Vagina (tissue), 2 donors: ENCODE measurements around the gene NTM. TPM values are rescaled to one million over a fixed set of nuclear protein-coding genes. Genes with fewer than 3 reads are reported as not detected.

ENCODE experiments used
- DNase-seq, 2 donors: peaks; one replicate each; pipeline ENCODE4 v3.0.0-alpha.2; 2017; ENCODE audit errors: extremely low spot score in 2 of 2
- H3K27ac ChIP-seq: fragments of 200-600 bp; sonication (generic); one replicate; pipeline ENCODE4 v1.5.1; 2019
- H3K27me3 ChIP-seq: fragments of 200-600 bp; sonication (generic); one replicate; pipeline ENCODE4 v1.5.1; 2019
- H3K36me3 ChIP-seq, 2 donors: fragments of 200-600 bp; sonication (generic); one replicate each; pipeline ENCODE4 v1.5.1; 2017 to 2019
- H3K4me1 ChIP-seq: fragments of 200-600 bp; sonication (generic); one replicate; pipeline ENCODE4 v1.5.1; 2019
- H3K4me3 ChIP-seq, 2 donors: fragments of 200-600 bp; sonication (generic); 1 replicate in 1 of 2; 2 replicates in 1 of 2; pipeline ENCODE4 v1.5.1; 2016 to 2019
- H3K9me3 ChIP-seq: fragments of 200-600 bp; sonication (generic); one replicate; pipeline ENCODE4 v1.5.1; 2019
- POLR2A ChIP-seq, 2 donors: fragments of 450-650 bp; IDR thresholded peaks; one replicate each; pipeline ENCODE4 v1.6.1; 2017; ENCODE audit warnings: antibody characterized with exemption in 2 of 2, mild to moderate bottlenecking in 2 of 2, moderate library complexity in 2 of 2
- POLR2AphosphoS5 ChIP-seq, 2 donors: sonication (generic); formaldehyde crosslinking; IDR thresholded peaks; one replicate each; pipeline ENCODE4 v1.9.0; 2017; ENCODE audit warnings: antibody characterized with exemption in 2 of 2, mild to moderate bottlenecking in 2 of 2, low read depth in 1 of 2; ENCODE audit not compliant: insufficient read depth in 1 of 2
- intact Hi-C: fragments of 100-400 bp; cut with DNase I; formaldehyde crosslinking; loops from one replicate; pipeline ENCODE4 v1.15.1; 2023
- total RNA-seq: library from RNA; depleted of rRNA; stranded (reverse); fragments of >200 nt; gene quantifications from one replicate; pipeline ENCODE4 v1.2.3, GENCODE V29; 2016
- TF ChIP-seq, protein P1 (sequence below), 3 experiments: fragments of 450-650 bp in 2 of 3; fragments of 200-600 bp in 1 of 3; sonication (generic) in 1 of 3; IDR thresholded peaks; one replicate each; pipeline ENCODE4 v1.5.1; 2017 to 2019; ENCODE audit warnings: antibody characterized with exemption in 3 of 3, mild to moderate bottlenecking in 2 of 3, moderate library complexity in 2 of 3

Gene NTM
- total RNA-seq, 1 donor from 2014 or later: 4.2 TPM

DNA sequence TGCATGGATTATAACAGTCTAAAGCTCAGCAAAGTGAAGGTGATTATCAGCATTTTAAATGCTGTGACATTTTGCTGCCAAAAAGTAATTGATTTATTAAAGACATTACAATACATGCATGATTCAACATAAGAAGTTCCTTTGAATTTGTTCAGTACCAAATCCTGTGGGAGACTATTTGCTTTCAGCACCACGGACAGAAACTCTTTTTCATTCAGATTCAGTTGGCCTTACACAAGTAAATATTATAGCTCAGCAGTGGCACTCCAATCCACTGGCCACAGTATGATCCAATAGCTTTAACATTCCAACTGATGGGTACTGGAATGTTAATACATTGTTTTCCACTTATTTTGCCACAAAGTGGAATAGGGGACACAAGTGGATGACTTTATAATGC is 806.7 kb downstream of the NTM start:
- Histone ChIP-seq H3K4me3 (no peak overlapping the region), H3K9me3 (no peaks in the 10 kb centered on the region), H3K36me3 (no peaks in the 10 kb centered on the region), H3K27ac (no peak overlapping the region), H3K27me3 (no peaks in the 10 kb centered on the region), H3K4me1 (no peaks in the 10 kb centered on the region)
- DNase-seq: no peak
- intact Hi-C loops: no loop called here
- TF ChIP-seq POLR2A (IDR thresholded peaks at IDR 0.05): no peak

DNA sequence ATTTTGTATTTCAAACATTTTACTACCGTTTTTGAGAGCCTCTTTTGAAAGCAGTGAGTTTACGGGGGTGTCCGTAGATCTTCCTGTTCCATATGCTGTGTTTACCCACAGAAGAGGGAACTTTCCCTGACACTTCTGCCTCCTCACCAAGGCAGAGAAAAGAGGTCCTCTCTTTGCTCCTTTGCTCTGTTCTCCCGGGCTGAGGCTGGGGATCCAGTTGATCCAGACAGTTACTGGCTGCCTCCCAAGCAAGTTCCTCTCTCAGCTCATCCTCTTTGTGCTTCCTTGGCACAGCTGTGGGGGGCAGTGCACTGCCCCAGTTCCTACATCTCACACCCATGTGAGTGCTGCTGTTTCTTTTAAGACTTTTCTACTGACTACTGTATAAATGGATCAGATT is 813.7 kb downstream of the NTM start:
- intact Hi-C loops: no loop called here
- Histone ChIP-seq H3K4me3 (no peak overlapping the region), H3K9me3 (no peaks in the 10 kb centered on the region), H3K27me3 (no peaks in the 10 kb centered on the region), H3K27ac (no peak overlapping the region), H3K4me1 (no peaks in the 10 kb centered on the region), H3K36me3 (no peaks in the 10 kb centered on the region)
- no peak for DNase-seq
- TF ChIP-seq POLR2A (IDR thresholded peaks at IDR 0.05): no peak

DNA sequence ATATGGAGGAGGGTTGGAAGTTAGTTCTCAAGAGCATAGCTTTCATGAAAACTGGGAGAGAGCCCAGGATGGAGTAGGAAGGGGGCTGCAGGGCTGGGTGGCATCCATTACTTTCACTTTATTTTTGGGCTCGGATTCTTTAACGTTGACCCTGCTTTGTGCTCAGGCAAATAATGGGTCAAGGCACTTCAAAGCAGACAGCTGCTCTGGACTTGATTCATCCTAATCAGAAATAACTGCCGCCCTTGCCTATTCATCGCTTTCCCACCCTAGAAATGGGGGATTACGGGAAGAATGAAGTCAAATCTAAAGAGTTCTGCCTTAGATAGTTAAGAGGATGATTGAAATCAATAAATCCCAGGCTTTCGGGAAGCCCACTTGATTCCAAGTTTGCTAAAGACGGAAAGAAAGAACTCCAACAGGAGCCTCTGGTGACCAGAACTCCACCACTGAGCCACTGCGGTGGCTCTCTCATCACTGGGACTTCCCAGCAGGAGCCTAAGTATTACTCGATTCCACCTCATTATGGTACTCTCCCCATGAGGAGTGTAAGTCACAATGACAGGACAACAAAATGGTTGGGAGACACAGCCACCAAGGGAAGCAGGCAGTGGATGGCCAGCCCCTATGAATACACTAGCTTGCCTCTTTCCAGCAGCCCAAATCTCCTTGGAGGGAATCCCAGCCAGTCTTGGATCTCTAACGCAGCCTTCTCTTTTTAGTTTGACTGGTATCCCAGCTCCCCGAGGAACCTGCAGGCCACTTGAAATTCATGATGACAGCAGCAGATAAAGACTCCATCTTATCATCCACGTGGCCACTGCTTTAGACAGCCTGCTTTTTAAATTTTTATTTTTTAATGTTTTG is 815.5 kb downstream of the NTM start:
- H3K27ac ChIP-seq: no peak overlapping the region
- H3K4me3 ChIP-seq: no peak overlapping the region
- intact Hi-C loops: no loop called here
- H3K36me3 ChIP-seq: no peaks in the 10 kb centered on the region
- no peaks in the 10 kb centered on the region for H3K27me3 ChIP-seq
- no peak for DNase-seq
- no peaks in the 10 kb centered on the region for H3K9me3 ChIP-seq
- no peaks in the 10 kb centered on the region for H3K4me1 ChIP-seq
- TF ChIP-seq, protein P1, sequence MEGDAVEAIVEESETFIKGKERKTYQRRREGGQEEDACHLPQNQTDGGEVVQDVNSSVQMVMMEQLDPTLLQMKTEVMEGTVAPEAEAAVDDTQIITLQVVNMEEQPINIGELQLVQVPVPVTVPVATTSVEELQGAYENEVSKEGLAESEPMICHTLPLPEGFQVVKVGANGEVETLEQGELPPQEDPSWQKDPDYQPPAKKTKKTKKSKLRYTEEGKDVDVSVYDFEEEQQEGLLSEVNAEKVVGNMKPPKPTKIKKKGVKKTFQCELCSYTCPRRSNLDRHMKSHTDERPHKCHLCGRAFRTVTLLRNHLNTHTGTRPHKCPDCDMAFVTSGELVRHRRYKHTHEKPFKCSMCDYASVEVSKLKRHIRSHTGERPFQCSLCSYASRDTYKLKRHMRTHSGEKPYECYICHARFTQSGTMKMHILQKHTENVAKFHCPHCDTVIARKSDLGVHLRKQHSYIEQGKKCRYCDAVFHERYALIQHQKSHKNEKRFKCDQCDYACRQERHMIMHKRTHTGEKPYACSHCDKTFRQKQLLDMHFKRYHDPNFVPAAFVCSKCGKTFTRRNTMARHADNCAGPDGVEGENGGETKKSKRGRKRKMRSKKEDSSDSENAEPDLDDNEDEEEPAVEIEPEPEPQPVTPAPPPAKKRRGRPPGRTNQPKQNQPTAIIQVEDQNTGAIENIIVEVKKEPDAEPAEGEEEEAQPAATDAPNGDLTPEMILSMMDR (IDR thresholded peaks at IDR 0.05): no peak
- TF ChIP-seq POLR2AphosphoS5 (IDR thresholded peaks at IDR 0.05; ENCODE audit: insufficient read depth in 1 of 2, low read depth in 1 of 2): no peak
- no peak for TF ChIP-seq POLR2A (IDR thresholded peaks at IDR 0.05)

DNA sequence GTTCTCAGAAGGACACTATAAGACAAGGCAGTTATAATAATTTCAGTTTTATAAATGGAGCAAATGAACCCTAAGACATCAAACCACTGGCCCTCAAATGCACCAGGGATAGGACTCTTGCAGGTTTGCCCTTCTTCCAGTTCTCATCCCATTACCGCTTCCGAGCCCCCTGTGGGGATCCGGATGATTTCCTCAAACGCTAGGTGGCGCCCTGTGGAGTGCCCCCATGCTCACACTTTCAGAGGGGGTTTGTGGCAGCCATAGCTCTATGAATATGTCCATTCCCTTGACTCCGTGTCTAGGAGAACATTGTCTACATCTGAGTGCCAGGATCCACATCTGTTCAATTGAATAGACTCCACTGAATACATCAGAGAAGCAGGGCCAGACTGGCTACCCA is 816.3 kb downstream of the NTM start:
- no peak for DNase-seq
- H3K27me3 ChIP-seq: no peaks in the 10 kb centered on the region
- H3K27ac ChIP-seq: no peak overlapping the region
- H3K9me3 ChIP-seq: no peaks in the 10 kb centered on the region
- H3K4me3 ChIP-seq: no peak overlapping the region
- H3K4me1 ChIP-seq: no peaks in the 10 kb centered on the region
- TF ChIP-seq, protein P1 (IDR thresholded peaks at IDR 0.05): no peak
- TF ChIP-seq POLR2AphosphoS5 (IDR thresholded peaks at IDR 0.05; ENCODE audit: insufficient read depth in 1 of 2, low read depth in 1 of 2) (no peak), POLR2A (IDR thresholded peaks at IDR 0.05) (no peak)
- no peaks in the 10 kb centered on the region for H3K36me3 ChIP-seq
- intact Hi-C loops: no loop called here

DNA sequence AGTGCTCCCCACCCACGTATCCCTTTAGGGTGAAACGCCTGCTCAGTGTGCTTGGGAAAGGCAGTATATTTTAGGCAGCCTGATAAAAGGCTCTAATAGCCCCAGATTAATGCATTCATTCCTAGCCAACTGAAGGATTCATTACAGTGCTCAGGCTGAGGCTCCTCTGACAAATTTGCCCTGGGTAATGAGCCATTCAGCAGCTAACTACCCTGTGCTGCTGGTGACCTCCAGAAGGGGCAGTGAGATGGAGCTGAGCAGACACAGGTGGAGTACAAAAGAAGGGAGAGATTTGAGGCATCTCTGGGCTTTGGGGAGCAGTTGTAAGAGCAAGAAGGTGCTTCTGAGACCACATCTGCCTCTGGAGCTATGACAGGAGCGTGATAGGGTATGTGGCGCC is 817.0 kb downstream of the NTM start:
- TF ChIP-seq POLR2AphosphoS5 (IDR thresholded peaks at IDR 0.05; ENCODE audit: insufficient read depth in 1 of 2, low read depth in 1 of 2): no peak
- TF ChIP-seq, protein P1 (IDR thresholded peaks at IDR 0.05): no peak
- no peak for TF ChIP-seq POLR2A (IDR thresholded peaks at IDR 0.05)
- no peaks in the 10 kb centered on the region for H3K9me3 ChIP-seq
- no peak overlapping the region for H3K4me3 ChIP-seq
- H3K27me3 ChIP-seq: no peaks in the 10 kb centered on the region
- H3K36me3 ChIP-seq: no peaks in the 10 kb centered on the region
- intact Hi-C loops: no loop called here
- no peak overlapping the region for H3K27ac ChIP-seq
- no peaks in the 10 kb centered on the region for H3K4me1 ChIP-seq
- no peak for DNase-seq

DNA sequence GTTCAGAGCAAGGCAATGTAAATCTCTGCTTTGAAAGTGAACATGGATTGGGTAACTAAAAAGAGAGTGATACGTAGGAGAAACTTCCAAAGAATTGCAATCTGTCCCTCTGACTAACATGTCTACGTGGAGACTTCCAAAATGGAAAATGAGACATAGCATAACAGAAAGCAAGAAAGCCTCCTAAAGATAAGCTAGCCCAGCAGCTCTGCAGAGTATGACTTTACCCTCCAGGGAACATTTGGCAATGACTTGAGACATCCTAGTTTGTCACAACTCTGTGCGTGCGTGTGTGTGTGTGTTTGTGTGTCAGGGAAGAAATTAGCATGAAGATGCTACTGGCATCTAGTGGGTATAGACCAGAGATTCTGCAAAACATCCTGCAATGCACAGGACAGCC is 817.4 kb downstream of the NTM start:
- no peaks in the 10 kb centered on the region for H3K9me3 ChIP-seq
- TF ChIP-seq, protein P1 (IDR thresholded peaks at IDR 0.05): no peak
- TF ChIP-seq POLR2A (IDR thresholded peaks at IDR 0.05): no peak
- TF ChIP-seq POLR2AphosphoS5 (IDR thresholded peaks at IDR 0.05; ENCODE audit: insufficient read depth in 1 of 2, low read depth in 1 of 2): no peak
- no peaks in the 10 kb centered on the region for H3K36me3 ChIP-seq
- intact Hi-C loops: no loop called here
- no peaks in the 10 kb centered on the region for H3K27me3 ChIP-seq
- H3K4me1 ChIP-seq: no peaks in the 10 kb centered on the region
- no peak overlapping the region for H3K4me3 ChIP-seq
- no peak for DNase-seq
- no peak overlapping the region for H3K27ac ChIP-seq
